ENCODE measurements around the gene PROM1. TPM values are rescaled to one million over a fixed set of nuclear protein-coding genes. Genes with fewer than 3 reads are reported as not detected.

PROM1 gene
- total RNA-seq, 4 donors from 2014 or later, result 3.4 to 9.0 (median 5.0) TPM

GRCh38 chr4:16116493-16116990, 32.7 kb upstream of the PROM1 start:
- Histone ChIP-seq H3K36me3 (no peaks in the 10 kb centered on the region), H3K27me3 (no peaks in the 10 kb centered on the region), H3K4me1 (no peaks in the 10 kb centered on the region), H3K4me3 (no peak overlapping the region), H3K27ac (no peak overlapping the region), H3K9me3 (no peaks in the 10 kb centered on the region)
- WGBS, result 74% methylated on average over 3 of the region's 3 CpGs
- no peak for DNase-seq (ENCODE audit: low spot score in 2 of 2)
- TF ChIP-seq POLR2A (IDR thresholded peaks at IDR 0.05) (no peak), CTCF (IDR thresholded peaks at IDR 0.05) (no peak)

- no peaks in the 10 kb centered on the region for H3K27me3 ChIP-seq
- H3K4me1 ChIP-seq, result no peaks in the 10 kb centered on the region
- no peak for DNase-seq (ENCODE audit: low spot score in 2 of 2)
- no peak overlapping the region for H3K27ac ChIP-seq
- H3K4me3 ChIP-seq, result no peak overlapping the region
- 95% methylated on average over 7 of the region's 7 CpGs for WGBS
- H3K36me3 ChIP-seq, result no peaks in the 10 kb centered on the region
- TF ChIP-seq POLR2A (IDR thresholded peaks at IDR 0.05), result no peak
- no peak for TF ChIP-seq CTCF (IDR thresholded peaks at IDR 0.05)
- no peak for TF ChIP-seq EP300 (IDR thresholded peaks at IDR 0.05)
- TF ChIP-seq POLR2AphosphoS5 (IDR thresholded peaks at IDR 0.05), result no peak
- no peaks in the 10 kb centered on the region for H3K9me3 ChIP-seq
These were observed 32.2 kb upstream of the PROM1 start for GRCh38 chr4:16116019-16116418.

GRCh38 chr4:16114546-16114945, 30.7 kb upstream of the PROM1 start:
- Histone ChIP-seq H3K27ac (no peak overlapping the region), H3K4me3 (no peak overlapping the region), H3K9me3 (no peaks in the 10 kb centered on the region), H3K4me1 (no peaks in the 10 kb centered on the region), H3K27me3 (no peaks in the 10 kb centered on the region), H3K36me3 (no peaks in the 10 kb centered on the region)
- WGBS, result 92% methylated on average over 6 of the region's 6 CpGs
- TF ChIP-seq POLR2AphosphoS5 (IDR thresholded peaks at IDR 0.05), result no peak
- TF ChIP-seq EP300 (IDR thresholded peaks at IDR 0.05), result no peak
- TF ChIP-seq POLR2A (IDR thresholded peaks at IDR 0.05), result no peak
- TF ChIP-seq CTCF (IDR thresholded peaks at IDR 0.05), result no peak
- no peak for DNase-seq (ENCODE audit: low spot score in 2 of 2)

- 79% methylated on average over 3 of the region's 3 CpGs for WGBS
- TF ChIP-seq EP300 (IDR thresholded peaks at IDR 0.05) (no peak), POLR2AphosphoS5 (IDR thresholded peaks at IDR 0.05) (no peak)
These were observed 29.9 kb upstream of the PROM1 start for GRCh38 chr4:16113741-16114140.

GRCh38 chr4:16111533-16111932, 27.7 kb upstream of the PROM1 start:
- TF ChIP-seq EP300 (IDR thresholded peaks at IDR 0.05) (no peak), POLR2A (IDR thresholded peaks at IDR 0.05) (no peak), POLR2AphosphoS5 (IDR thresholded peaks at IDR 0.05) (no peak), CTCF (IDR thresholded peaks at IDR 0.05) (no peak)
- DNase-seq (ENCODE audit: low spot score in 2 of 2), result no peak
- Histone ChIP-seq H3K36me3 (no peaks in the 10 kb centered on the region), H3K4me3 (no peak overlapping the region), H3K27ac (no peak overlapping the region), H3K4me1 (no peaks in the 10 kb centered on the region), H3K27me3 (no peaks in the 10 kb centered on the region), H3K9me3 (no peaks in the 10 kb centered on the region)
- 79% methylated on average over 5 of the region's 5 CpGs for WGBS

More at GRCh38 chr4:16113741-16114140, 29.9 kb upstream of the PROM1 start:
- H3K4me3 ChIP-seq, result no peak overlapping the region
- no peaks in the 10 kb centered on the region for H3K9me3 ChIP-seq
- no peak for DNase-seq (ENCODE audit: low spot score in 2 of 2)
- no peaks in the 10 kb centered on the region for H3K4me1 ChIP-seq
- H3K27me3 ChIP-seq, result no peaks in the 10 kb centered on the region
- no peaks in the 10 kb centered on the region for H3K36me3 ChIP-seq
- no peak overlapping the region for H3K27ac ChIP-seq

GRCh38 chr4:16110661-16111290, 27.0 kb upstream of the PROM1 start:
- Histone ChIP-seq H3K27me3 (no peaks in the 10 kb centered on the region), H3K4me1 (no peaks in the 10 kb centered on the region), H3K36me3 (no peaks in the 10 kb centered on the region), H3K4me3 (no peak overlapping the region), H3K9me3 (no peaks in the 10 kb centered on the region), H3K27ac (no peak overlapping the region)
- 69% methylated on average over 3 of the region's 3 CpGs for WGBS
- DNase-seq (ENCODE audit: low spot score in 2 of 2), result no peak
- no peak for TF ChIP-seq POLR2A (IDR thresholded peaks at IDR 0.05)
- no peak for TF ChIP-seq POLR2AphosphoS5 (IDR thresholded peaks at IDR 0.05)
- no peak for TF ChIP-seq CTCF (IDR thresholded peaks at IDR 0.05)
- TF ChIP-seq EP300 (IDR thresholded peaks at IDR 0.05), result no peak
